COLO829 (cell line): Measurements from ENCODE around the gene PTPRN2.
"Not testable (repeated sequence)": the region's sequence is repeated elsewhere in the genome, so short reads cannot be mapped to it uniquely, and the experiment has no call there.

Source experiments
- DNase-seq: peaks from one replicate; pipeline ENCODE4 v3.0.0; 2012; ENCODE audit warnings: low spot score

The PTPRN2 gene

DNA sequence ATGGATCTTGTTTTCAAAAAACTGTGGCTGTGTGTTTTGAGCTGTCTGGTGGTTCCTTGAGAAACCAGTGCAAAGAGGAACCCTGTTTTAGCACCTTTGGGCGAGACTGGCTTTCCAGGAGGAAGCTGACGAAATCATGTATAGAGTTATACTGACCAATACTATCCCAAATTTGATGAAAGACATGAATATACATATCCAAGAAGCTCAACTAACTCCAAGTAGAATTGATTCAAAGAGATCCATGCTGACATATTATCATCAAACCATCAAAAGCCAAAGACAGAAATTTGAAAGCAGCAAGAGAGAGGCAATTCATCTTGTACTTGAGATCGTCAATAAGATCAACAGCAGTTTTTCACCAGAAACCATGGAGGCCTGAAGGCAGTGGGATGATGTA lies 640.1 kb downstream of the PTPRN2 start:
- no peak for DNase-seq

DNA sequence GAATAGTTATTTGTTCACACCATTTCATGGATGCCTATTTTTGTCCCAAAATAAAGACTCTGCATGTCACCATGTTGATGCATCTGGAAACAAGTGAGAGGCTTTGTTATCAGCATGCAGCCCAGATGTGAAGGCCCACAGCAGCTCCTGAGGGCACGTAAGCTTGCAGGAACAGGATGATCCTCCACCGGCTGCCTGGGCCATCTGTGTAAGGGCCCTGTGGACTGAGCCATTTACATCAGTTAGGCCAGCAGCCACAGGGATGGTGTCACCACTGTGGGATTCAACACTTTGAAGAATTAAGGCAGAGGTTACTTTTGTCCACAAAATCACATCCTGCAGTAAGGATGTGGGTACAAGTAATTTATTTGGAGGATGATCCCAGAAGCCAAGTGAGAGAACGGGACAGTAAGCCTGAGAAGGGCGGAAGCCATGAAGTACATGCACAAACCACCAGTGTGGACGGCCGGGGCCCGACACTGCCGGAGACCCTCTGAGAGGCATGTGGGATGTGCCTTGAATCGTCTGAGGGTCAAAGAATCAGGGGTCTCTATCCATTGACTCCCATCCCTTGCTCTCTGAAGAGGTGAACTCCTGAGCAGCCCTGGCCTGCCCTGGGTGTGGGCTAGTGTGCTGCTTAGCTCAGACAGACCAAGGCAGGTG lies 641.1 kb downstream of the PTPRN2 start:
- no peak for DNase-seq

DNA sequence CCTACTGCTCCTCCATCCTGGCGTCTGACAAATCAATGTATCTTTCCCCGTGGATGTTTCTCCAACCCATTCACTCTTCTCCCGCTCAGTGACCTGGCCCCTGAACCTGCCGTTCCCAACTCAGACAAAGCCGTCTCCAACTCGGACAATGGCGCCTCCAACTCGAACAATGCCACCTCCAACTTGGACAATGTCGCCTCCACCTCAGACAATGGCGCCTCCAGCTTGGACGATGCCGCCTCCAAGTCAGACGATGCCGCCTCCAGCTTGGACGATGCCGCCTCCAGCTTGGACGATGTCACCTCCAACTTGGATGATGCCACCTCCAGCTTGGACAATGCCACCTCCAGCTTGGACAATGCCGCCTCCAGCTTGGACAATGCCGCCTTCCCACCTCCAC lies 642.2 kb downstream of the PTPRN2 start:
- DNase-seq = no peak

DNA sequence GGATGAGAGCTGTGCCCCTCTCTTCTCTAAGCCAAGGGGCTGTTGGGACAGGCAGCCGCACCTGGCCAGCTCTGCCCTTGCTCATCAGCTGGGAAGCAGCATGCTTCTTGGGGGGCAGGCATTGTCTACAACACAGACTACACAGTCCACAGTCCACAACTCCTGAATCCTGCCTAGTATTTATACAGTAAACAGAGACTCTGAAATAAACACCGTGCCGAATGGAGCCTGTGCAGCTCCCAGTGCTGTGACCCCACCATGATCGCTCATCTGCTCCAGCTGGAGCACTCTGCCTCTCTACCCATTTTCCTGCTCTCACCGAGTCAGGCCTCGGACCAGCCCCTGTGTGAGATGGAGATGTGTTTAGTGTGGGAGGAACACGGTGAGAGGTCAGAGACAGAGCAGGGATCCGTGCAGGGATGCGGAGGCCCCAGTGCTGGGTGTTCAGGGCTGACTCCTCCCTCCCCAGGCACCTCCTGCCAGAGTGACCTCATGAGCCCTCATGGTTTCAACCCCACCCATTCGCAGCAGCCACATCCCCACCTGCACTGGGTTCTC lies 642.8 kb downstream of the PTPRN2 start:
- no peak for DNase-seq

DNA sequence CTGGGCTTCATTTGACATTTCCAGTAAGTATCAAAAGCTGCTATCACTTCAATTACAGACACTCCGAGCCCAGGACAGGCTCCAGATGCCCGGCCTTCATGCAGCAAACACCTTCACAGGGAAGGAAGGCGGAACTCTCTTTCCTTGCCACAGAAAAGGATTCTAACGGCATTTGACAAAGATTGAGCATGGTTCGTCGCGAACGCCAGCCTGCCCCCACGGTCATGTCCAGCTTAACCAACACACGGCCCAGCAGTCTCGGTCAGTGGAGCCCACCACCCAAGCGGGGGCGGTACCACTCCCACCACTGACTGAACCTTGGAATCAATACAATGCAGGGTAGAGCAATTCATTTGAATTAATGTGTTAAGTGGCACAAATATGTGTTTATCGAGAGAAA lies 643.6 kb downstream of the PTPRN2 start:
- DNase-seq = no peak

DNA sequence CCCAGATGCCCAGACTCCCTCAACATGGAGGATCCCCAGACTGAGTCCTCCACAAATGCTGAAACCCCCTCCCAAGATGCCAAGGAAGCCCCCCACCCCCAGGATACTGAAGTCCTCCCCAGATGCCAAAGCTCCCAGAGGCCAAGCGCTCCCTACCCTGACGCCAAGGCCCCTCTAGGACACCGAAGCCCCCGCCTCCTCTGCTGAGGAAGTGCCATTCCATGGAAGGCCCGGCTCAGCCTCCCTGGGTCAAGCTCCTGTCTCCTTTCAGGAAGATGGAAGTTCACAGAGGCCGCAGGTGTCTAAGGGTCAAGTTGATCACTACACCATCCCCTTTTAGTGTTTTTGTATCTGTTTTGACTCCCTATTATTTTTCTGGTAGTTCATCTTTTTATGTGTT lies 644.1 kb downstream of the PTPRN2 start:
- no peak for DNase-seq

GRCh38 chr7:157941210-157941609 lies 646.4 kb downstream of the PTPRN2 start:
- no peak for DNase-seq

DNA sequence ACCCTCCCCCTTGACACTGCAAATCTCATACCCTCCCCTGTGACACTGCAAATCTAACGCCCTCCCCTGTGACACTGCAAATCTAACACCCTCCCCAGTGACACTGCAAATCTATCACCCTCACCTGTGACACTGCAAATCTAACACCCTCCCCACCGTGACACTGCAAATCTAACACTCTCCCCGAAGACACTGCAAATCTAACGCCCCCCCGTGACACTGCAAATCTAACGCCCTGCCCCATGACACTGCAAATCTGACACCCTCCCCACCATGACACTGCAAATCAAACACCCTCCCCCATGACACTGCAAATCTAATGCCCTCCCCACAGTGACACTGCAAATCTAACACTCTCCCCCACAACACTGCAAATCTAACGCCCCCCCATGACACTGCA lies 647.1 kb downstream of the PTPRN2 start:
- DNase-seq = no peak

DNA sequence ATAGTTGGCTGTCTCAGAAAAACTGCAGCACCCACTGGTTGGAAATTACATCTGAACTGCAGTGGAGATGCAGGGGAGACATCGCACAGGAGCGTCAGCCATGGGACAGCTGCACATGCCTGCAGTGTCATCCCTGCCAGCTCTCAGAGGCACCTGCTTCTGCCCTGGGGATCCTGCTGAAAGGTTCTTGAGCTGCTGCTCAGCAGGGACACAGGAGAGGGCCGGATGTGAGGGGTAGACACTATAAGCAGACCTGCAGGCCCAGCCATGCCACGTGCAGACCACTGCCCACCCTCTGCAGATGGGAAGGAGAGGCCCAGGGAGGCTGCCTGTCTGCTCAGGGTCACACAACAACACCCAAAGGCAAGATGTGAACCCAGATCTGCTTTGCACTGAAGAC lies 649.4 kb downstream of the PTPRN2 start:
- no peak for DNase-seq

GRCh38 chr7:157937406-157937805 lies 650.2 kb downstream of the PTPRN2 start:
- no peak for DNase-seq

- DNase-seq = no peak
Measured at GRCh38 chr7:157936976-157937375, 650.6 kb downstream of the PTPRN2 start.

- DNase-seq = not testable (repeated sequence)
Measured at GRCh38 chr7:157935721-157936120, 651.9 kb downstream of the PTPRN2 start.

DNA sequence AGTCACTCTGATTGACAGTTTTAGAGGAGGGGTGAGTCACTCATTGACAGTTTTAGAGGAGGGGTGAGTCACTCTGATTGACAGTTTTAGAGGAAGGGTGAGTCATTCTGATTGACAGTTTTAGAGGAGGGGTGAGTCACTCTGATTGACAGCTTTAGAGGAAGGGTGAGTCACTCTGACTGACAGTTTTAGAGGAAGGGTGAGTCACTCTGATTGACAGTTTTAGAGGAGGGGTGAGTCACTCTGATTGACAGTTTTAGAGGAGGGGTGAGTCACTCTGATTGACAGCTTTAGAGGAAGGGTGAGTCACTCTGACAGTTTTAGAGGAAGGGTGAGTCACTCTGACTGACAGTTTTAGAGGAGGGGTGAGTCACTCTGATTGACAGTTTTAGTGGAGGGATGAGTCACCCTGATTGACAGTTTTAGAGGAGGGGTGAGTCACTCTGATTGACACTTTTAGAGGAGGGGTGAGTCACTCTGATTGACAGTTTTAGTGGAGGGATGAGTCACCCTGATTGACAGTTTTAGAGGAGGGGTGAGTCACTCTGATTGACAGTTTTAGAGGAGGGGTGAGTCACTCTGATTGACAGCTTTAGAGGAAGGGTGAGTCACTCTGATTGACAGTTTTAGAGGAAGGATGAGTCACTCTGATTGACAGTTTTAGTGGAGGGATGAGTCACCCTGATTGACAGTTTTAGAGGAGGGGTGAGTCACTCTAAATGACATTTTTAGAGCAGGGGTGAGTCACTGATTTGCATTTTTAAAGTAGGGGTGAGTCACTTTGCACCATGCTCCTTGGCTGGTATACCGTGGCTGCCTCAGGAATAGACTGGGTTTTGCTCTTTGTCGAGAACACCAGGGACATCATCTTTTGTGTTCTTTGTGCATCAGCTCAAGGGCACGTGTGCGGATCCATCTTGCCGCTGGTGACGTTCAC lies 654.1 kb downstream of the PTPRN2 start:
- DNase-seq = not testable (repeated sequence)

GRCh38 chr7:157932498-157933218 lies 655.0 kb downstream of the PTPRN2 start:
- no peak for DNase-seq

- DNase-seq = no peak
Measured at GRCh38 chr7:157930926-157931466, 656.6 kb downstream of the PTPRN2 start.

- no peak for DNase-seq
Measured at GRCh38 chr7:157930441-157930840, 657.2 kb downstream of the PTPRN2 start.

DNA sequence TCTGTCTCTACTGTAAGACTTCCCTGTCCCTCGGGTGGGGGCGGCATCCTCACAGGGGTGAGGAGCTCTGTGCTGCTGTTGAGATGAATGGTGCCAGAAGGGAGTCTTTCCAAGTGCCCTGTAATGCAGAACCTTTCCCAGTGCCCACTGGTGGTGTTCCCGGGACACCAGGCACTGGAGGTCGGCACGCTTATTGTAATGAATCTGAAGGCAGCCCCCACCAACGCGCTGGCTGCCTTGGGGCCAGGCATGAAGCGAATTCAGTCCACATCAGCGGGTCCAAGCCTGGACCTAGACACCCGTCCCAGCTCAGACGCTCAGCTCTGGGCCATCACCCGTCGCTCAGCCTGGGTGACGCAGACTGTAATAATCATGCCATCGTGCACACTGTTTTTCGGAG lies 658.0 kb downstream of the PTPRN2 start:
- no peak for DNase-seq

- DNase-seq = no peak
Measured at GRCh38 chr7:157928808-157929425, 658.7 kb downstream of the PTPRN2 start.

DNA sequence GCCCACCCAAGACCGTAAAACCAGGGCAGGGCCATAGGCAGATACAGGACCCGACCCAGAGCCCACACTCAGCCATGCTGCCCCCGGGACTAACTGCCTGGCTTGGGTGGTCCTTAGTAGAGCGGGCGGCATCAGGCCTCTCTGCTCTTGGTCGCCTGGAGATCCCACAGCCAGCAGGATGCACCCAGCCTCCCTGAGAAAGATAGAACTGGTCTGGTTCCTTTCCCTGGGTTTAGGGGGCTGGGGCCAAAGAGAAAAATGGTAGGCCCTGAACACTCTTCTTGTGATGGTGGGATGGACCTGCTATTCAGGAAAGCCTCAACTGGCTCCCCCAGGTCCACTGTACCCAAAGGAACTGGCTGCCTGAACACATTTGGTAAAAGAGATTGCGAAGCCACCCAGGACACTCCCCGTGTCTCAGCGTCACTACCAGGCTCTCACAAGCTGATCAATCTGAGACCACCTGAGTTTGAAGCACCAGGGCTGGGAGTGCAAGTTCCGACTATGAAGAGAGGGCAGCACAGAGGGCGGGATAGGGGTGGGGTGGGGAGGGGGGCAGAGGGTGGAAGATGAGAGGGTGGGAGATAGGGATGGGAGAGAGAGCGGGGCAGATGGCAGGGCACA lies 659.3 kb downstream of the PTPRN2 start:
- DNase-seq = no peak

- DNase-seq = no peak
Measured at GRCh38 chr7:157927313-157927925, 660.2 kb downstream of the PTPRN2 start.
